Measurements from ENCODE around the gene CACNA1C.
"Not testable (repeated sequence)": the region's sequence is repeated elsewhere in the genome, so short reads cannot be mapped to it uniquely, and the experiment has no call there.

DNA sequence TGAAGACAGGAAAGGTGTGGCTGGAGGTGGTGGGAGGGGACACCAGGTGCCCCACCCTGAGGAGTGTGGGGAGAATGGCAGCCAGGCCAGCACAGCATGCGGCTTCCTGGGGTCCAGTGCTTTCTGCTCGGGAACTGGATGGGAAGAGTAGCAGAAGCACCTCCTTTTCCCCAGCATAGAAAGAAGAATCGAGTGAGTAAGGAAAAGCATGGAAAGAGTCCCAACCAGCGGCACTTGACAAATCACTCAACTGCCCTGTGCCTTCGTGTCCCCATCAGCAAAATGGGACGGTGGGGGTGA, 631.2 kb downstream of the CACNA1C start:
- not testable (repeated sequence) for TF ChIP-seq YY1 (IDR thresholded peaks at IDR 0.05; ENCODE audit: low read depth); MAX (IDR thresholded peaks at IDR 0.05; ENCODE audit: low read depth); IRF3 (IDR thresholded peaks at IDR 0.05; ENCODE audit: low read depth, low read length); RFX5 (IDR thresholded peaks at IDR 0.05; ENCODE audit: low read length); GABPA (IDR thresholded peaks at IDR 0.05; ENCODE audit: low read depth)
- TF ChIP-seq, protein P1, sequence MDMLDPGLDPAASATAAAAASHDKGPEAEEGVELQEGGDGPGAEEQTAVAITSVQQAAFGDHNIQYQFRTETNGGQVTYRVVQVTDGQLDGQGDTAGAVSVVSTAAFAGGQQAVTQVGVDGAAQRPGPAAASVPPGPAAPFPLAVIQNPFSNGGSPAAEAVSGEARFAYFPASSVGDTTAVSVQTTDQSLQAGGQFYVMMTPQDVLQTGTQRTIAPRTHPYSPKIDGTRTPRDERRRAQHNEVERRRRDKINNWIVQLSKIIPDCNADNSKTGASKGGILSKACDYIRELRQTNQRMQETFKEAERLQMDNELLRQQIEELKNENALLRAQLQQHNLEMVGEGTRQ (IDR thresholded peaks at IDR 0.05; ENCODE audit: borderline replicate concordance, low read depth, low read length): not testable (repeated sequence)
- TF ChIP-seq, protein P2, sequence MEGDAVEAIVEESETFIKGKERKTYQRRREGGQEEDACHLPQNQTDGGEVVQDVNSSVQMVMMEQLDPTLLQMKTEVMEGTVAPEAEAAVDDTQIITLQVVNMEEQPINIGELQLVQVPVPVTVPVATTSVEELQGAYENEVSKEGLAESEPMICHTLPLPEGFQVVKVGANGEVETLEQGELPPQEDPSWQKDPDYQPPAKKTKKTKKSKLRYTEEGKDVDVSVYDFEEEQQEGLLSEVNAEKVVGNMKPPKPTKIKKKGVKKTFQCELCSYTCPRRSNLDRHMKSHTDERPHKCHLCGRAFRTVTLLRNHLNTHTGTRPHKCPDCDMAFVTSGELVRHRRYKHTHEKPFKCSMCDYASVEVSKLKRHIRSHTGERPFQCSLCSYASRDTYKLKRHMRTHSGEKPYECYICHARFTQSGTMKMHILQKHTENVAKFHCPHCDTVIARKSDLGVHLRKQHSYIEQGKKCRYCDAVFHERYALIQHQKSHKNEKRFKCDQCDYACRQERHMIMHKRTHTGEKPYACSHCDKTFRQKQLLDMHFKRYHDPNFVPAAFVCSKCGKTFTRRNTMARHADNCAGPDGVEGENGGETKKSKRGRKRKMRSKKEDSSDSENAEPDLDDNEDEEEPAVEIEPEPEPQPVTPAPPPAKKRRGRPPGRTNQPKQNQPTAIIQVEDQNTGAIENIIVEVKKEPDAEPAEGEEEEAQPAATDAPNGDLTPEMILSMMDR (IDR thresholded peaks at IDR 0.05): not testable (repeated sequence)
